HG03521 (cell line): ENCODE data around the gene KIAA1755.

ENCODE experiments used
- ATAC-seq: cut with Tn5 transposase; IDR thresholded peaks from one replicate; pipeline ENCODE4 v1.9.1; 2021; ENCODE audit warnings: mild to moderate bottlenecking, moderate library complexity; ENCODE audit not compliant: unreplicated experiment

KIAA1755 gene, protein sequence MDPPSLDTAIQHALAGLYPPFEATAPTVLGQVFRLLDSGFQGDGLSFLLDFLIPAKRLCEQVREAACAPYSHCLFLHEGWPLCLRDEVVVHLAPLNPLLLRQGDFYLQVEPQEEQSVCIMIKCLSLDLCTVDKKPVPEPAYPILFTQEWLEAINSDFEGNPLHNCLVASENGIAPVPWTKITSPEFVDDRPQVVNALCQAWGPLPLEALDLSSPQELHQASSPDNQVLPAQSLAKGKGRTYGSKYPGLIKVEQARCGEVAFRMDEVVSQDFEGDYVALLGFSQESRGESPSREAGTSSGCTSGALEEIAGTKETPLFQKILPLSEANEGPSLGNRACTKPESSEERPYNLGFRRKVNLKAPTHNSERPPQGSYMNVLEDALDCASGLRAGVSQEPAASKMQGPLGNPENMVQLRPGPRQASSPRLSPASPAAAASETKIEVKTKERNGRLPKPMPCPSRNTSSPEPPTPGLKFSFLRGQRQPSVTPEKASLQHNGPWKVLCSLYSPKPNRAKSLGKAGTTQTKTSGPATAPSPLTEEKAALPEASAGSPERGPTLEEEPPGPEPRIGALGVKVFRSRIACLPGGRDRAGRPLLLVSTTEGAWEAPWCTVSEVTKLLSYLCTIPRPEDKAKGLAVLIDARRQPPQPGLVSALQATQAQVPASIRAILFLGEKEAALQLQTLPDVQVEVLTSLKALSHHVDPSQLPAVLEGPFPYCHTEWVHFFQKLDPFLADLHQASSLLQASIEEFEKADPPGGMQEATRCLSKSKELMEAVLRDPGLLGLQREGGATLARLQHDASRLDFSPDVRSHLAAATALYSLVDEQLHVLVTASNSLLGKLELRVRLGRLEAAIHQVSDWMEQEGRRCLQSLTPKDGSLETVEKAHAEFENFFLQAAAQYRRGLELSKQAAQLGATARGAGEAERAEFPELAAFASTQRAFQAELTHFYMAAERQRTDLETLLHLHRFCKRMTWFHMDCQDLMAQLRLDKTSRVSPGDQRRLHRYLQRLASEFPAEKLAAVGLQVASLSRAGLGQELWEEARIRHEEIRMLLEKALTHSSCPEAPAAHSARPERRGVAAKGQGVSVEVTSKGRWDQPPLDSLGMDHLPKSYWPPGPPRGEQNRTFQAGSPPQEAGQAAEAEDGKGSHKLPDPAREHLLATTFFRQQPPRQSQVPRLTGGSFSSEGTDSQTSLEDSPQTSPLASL

DNA sequence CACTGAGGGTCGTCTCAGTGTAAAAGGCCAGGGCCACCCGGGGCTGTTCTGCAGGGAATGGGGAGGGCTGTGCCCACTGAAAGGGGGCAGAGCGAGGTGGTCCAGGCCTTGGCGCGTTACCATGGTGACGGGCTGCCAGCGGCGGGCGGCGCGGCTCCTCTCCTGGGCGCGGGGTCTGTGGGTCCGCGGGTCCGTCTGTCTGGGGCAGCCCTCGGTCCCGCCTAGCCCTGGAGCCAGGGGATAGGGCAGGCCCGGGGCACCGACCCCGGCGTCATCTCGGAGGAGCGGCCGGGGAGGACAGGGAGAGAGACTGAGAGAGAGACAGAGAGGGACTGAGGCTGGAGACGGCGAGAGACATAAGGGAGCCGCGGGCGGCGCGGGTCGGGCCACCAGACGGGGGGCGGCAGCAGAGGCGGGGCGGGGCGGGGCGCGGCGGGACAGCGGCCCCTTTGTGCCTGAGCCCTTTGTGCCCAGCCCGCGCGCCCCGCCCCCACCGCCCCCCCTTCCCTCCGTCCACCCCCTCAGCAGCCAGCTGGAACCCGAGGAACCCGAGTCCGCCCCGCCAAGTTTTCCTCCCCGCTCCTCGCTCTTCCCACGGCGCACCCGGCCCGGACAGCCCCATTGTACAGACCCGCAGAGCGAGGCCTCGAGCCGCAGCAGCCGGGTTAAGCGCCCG is at the start of gene KIAA1755:
TSS of gene KIAA1755 (minus strand) at position 358 of the 676 bp plus-strand sequence. CDS start at position 123, 235 bp downstream.
- ATAC-seq = no peak

DNA sequence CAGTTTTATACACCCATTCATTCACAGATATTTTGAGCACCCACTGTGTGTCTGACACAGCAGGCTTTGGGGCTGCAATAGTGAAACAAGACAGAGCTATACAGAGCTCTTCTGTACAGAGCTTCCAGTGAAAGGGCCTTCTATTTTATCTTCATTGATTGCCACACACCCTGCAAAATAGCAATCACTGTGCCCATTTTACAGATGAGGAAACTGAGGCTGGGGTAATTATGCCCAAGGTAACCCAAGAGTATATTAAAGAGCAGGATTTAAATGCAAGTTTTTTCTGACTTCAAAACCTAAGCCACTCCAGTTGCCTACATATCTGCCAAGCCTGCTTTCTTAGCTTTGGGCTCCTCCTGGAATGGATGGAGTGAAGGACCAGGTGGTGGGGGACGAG is 47.9 kb upstream of the KIAA1755 start:
- no peak for ATAC-seq

DNA sequence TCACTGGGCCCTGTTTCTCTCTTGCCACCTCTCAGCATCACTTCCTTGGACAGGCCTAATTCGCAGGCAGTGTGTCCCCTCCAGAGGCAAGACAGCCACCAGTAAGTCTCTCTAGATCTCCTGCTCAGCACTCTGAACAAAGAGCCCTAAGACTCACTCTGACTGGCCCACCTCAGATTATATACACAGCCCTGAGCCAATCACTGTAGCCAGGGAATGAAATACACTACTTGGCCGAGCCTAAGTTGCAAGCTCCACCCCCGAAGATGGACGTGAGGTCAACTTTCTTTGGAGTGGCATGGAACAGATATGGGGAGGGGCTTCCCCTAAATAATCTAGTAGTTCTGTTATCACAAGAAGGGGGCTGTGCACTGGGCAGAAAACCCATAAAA is 47.5 kb upstream of the KIAA1755 start:
- no peak for ATAC-seq

DNA sequence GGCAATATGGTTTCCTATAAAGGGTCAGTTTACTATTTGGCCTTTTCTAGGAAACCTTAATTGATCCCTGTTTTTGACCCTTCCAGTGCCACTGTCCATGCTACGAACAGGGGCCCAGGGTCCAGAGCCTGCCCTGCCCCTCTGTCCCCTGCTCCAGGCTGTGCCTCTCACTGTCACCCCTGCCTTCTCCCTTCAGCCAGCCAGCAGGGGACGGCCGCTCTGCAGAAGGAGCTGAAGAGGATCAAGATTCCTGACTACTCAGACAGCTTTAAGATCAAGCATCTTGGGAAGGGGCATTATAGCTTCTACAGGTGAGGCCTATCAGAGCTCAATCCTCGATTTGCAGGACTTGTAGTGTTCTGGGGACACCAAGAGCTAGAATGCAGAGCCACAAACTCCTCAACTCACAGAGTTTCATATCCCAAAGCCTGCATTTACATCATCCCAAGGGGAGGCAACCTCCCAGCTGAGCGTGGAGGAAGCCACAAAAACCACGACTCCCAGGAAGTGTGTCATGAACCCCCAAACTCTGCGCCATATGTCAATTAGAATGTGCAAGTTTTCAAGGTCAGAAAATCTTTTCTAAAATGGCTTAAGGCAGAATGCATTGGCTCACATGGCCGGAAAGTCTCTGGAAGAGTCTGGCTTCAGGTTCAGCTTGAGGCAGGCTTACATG is 47.0 kb upstream of the KIAA1755 start:
- no peak for ATAC-seq

DNA sequence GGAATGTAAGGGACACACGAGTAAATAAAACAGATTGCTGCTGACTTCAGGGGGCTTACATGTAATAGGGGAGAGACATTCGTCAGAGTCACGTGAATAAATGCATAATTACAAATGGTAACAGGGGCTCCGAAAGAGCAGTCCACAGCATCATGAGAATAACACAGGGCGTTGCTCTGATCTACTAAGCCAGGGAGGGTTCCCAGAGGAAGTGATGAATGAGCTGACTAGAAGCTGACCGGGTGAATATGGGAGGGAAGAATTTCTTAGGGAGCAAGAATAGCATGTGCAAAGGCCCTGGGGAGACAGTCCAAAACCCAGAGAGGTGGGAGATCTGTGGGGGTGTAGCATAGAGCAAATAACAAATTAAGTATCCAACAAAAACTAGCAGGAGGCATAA is 45.8 kb upstream of the KIAA1755 start:
- no peak for ATAC-seq

DNA sequence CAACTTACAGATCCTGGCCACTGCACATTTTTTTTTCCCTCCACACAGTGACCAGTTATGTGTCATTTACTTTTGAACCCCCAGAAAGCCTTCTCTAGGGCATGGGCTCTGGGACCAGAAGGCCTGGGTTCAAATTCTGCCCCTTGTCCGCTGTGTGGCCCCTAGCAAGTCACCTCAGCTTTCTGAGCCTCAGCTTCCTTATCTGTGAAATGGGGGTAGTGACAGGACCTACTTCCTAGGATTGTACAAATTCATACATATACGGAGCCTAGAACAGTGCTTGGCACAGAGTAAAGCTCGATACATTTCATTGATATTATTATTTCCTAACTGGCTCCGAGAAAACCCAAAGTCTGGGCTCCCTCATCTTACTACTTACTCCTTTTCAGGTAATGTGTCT is 45.0 kb upstream of the KIAA1755 start:
- ATAC-seq = no peak

DNA sequence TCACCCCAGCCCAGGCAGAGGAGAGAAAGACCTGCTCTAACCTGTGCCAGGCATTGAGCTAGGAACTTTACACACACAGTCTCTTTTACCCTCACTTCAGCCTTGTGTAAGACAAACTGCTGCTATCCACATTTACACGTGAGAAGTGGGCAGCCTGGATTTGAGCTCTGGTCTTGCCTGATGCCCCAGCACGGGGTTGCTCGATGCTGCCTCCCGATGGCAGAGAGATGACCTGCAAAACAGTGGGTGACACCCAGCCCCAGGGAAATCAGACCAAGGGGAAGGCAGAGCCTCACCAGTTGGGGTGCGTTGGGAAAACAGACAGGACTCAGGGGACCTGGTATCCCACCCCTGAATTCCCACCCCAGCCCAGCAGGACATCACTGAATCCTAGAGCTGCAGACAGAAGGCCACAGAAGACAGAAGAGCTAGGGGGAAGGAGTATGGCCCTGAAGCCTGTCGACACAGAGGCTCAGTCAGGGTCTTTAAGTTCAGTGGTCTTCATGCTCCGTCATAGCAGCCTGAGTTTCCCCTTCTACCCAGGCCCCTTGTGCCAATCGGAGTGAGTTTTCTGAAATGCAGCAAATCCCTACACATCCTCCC is 44.4 kb upstream of the KIAA1755 start:
- no peak for ATAC-seq

DNA sequence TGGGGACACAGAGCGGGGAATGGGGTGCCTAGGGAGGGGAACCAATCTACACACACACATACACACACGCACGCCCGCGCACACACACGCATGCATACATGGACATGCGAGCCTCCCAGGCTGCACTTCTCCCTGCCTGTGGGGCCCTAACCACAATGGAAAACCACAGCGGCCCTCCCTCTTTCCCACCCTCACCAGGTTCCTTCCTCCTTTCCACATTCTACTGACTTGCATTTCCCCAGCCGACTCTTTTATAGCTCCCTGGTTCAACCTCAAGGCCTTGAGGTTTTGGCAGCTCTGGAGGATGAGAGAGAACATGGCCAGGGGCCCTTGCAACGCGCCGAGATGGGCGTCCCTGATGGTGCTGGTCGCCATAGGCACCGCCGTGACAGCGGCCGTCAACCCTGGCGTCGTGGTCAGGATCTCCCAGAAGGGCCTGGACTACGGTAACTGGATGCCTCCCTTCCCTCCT is 43.4 kb upstream of the KIAA1755 start, which contains the start of gene BPI:
TSS of gene BPI (plus strand) at position 249 of the 472 bp plus-strand sequence. CDS start at position 317, 68 bp downstream.
- ATAC-seq = no peak

DNA sequence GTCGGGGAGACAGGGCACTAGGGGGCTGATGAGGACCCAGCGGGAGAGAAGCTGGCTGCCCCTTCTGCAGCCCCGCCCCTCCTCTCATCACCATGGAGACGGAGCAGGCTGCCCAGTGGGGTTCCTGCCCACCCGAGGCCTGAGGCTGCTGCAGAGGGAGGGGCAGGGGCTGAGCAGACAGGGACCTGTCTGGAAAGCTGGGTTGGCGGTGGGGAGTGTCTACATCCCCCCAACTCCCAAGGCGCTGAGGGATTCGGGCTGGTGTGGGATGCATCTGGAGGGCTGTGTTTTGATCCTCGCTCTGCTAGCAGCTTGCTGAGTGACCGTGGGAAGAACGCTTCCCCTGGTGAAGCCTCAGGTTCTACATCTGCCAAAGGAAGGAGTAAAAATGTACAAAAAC is 42.3 kb upstream of the KIAA1755 start:
- no peak for ATAC-seq

DNA sequence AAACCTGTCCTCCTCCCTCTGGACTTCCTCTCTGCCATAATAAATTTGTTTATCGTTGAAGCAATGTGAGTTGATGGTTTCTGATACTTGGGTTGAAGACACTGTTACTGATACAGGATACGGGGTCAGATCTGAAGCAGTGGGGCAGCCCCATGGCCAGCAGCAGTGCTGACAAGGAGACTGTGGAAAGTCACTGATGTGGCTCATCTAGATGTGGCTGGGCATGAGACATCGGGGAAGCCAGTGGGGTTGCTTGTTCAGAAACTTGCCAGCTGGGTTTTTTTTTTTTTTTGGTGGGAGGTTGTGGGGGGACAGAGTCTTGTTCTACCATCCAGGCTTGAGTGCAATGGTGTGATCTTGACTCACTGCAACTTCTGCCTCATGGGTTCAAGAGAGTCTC is 40.8 kb upstream of the KIAA1755 start:
- ATAC-seq = no peak

DNA sequence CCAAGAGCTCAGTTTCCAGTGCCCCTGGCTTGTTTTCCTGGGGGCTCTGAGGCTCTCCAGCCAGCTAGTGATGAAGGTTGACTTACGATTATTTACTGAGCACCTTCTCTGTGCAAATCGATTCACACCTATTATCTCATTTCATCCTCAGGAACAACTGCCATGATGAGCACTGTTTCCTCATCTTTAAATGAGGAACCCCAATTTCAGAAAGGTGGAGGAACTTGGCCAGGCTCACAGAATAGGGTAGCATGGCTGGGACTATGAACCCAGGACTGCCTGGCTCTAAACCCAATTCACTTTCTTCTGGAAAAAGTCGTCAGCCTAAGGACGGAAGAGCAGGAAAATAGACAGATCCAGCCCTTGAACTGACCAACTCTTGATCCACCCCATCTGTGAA is 39.9 kb upstream of the KIAA1755 start:
- no peak for ATAC-seq

DNA sequence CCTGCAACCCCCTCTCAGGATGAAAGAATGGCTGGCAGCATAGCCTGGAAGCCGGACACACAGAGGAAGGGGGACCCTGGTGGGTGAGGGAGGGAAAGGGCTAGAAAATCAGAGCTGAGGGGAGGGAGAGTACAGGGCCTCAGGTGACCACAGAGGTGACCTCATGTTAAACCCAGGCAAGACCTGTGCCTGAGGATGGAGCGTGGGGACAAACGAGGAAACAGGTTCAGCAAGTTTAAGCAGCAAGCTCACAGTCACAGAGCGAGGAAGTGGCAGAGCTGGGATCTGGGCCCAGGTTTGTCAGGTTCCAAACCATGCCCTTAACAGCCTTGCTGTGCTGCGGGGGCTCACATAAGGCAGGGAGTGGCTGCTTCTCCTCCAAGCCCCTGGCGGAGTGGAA is 39.4 kb upstream of the KIAA1755 start:
- ATAC-seq = no peak

DNA sequence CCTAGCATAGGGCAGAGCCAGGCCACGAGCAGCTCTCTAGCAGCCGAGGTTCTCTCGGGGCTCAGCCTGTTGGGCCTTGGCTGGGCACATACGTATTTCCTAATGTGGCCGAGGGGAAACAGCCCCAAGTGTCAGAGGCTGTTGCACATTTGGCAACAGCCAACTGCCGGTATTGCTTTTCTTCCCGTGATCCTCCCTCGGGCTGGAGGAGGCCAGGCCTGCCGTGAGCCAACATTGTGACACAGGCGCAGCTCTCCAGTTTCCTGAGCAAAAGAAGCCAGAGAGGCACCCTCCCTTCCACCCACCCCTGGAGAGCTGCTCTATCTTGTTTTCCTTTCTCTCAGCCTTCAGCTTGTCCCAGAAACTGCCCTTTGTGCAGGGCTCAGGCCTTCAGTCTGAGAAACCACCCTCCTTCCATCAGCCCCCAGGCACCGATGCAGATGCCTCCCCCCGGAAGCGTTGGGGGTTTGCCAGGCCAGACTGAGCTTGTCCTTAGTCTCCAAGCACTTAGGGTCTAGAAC is 38.3 kb upstream of the KIAA1755 start:
- no peak for ATAC-seq

DNA sequence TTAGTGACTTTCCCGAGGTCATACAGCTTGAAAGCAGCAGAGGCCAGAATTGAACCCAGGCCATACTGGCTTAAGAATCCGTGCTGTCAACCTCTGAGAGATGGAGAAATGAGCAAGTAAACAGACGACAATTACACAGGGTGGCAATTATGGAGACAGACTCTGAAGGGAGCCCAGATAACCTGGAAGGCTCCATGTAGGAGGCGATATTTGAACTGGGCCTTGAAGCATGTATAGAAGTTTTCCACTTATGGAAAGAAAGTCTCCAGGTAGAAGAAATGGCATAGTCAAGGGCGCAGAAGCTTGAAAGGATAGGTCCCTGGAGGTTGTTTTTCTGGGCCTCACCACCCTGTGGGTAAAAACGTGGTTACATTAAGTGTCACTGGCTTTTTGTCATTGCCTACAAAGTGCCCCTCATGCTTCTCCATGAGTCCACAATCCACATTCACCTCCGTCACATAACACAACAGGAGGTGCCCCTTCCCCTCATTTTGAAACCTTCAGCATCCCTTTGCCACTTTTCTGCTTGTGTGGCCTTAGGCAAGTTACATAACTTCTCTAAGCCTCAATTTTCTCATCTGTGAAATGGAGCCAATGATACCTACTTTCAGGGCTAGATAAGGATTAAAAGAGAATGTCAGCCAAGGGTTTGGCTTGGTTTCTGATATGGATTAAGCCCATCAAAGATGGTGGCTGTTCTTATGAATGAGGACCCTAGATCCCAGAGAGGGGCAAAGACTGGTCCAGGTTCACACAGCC is 37.6 kb upstream of the KIAA1755 start:
- ATAC-seq = no peak

DNA sequence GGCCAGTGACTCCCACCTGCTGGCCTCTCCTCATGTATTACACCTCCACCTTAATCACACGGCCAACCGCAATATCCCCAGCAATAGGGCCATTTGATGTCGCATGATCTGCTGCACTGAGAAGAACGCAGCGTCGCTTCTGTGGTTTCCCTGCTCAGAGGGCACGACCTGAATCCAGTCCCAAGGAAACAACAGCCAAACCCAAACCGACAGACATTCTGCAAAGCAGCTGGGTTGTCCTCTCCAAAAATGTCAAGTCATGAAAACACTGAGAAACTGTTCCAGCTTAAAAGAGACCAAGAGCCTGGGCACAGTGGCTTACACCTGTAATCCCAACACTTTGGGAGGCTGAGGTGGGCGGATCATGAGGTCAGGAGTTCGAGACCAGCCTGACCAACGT is 35.9 kb upstream of the KIAA1755 start:
- ATAC-seq = no peak

DNA sequence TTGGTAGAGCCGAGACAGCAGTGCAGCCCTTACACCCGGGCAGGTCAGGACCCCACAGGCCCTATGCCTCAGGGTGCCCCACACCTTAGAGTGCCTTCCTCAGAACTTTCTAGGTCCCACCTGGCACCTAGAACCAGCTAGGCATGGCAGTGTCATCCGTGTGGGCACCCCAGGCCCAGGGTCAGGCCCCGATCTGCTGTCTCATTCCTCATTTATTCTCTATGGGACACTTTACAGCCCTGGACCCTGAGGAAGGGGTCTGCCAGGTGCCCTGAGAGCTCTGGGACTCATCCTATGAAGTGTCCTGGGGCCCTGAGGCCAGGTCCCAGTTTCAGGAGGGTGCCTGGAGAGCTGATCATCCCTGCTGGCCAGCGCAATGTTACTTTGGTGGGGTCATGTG is 35.3 kb upstream of the KIAA1755 start:
- no peak for ATAC-seq

DNA sequence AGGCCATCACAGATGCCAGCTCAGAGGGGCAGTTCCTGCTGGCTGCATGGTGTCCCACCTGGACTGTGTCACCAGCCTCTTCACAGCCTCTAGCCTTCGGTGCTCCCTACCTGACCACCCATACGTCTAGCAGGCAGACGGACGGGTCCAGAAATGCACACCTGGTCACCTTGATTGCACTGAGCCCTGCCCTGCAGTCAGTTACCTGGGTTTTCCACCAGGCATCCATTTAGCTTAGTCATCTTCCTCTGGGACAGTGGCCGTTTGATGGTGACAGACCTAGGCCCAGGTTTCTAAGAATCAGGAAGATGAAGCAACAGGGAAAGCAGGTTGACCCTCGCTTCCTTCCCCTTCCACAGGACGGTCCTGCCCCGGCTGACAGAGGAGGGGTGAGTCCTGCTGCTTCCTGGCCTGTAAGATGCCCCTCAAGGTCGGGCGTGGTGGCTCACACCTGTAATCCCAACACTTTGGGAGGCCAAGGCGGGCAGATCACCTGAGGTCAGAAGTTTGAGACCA is 33.6 kb upstream of the KIAA1755 start:
- ATAC-seq = no peak

DNA sequence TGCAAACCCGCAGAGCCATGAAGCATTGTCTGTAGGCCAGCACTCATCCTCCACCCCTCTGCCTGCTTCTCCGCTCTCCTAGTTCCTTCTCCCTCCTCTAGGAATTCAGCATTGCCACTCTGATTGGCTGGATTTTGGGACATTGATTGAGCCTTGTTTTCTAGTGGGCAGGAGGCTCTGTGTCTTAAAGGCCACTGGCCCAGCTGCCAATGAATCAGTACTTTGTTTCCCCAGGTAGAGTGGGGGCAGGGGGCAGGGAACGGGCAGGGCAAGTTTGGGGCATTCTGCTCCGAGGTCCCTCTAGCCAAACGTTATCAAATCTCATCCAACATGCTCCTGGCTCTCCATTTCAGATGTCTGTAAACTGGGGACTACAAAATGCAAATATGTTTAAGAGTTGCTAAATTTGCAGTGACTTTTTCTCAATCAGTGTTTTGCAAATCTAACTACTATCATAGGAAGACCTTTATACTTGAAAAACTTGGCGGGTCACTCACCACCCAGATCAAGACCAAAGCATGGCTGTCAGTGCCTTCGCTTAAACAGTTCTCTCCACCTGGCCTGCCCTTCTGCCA is 33.0 kb upstream of the KIAA1755 start:
- no peak for ATAC-seq
